HG02981 (cell line): ENCODE data around the gene KANK3.

Source experiments
- ATAC-seq: cut with Tn5 transposase; IDR thresholded peaks from one replicate; pipeline ENCODE4 v1.9.1; 2021; ENCODE audit warnings: mild to moderate bottlenecking, moderate library complexity; ENCODE audit not compliant: unreplicated experiment

The KANK3 gene

DNA sequence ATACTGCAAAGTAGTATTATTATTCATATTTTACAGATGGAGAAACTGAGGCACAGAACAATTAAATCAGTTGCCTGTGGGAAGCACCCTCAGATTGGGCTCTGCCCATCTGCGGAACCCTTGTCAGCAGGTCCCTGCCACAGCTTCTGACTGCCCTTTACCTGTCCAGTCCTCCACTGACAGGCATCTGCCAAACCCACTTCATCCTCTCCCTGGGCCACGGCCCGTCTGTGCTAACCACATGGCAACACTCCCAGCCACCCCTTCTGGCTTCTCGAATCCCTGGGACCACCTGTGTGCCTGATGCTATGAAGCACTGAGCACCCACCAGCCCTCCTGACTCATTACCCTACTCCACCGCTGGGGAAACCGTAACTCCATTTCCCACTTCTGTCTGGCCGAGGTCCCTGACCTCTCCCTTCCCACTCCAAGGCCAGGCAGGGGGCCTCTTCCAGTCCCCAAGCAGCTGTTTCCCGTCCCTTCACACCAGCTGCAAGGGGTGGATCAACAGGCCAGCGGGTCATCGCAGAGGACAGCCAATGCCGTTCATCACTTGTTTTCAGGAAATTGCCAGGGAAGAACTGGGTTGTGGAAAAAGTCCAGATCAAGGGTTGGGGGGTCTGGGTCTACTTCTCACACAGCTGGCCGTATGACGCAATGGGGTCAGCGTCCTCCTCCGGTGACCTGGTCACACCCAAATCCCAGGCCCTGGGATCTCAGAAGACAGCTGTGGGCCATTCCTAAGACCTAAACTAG is 2.5 kb downstream of the KANK3 start:
- no peak for ATAC-seq

DNA sequence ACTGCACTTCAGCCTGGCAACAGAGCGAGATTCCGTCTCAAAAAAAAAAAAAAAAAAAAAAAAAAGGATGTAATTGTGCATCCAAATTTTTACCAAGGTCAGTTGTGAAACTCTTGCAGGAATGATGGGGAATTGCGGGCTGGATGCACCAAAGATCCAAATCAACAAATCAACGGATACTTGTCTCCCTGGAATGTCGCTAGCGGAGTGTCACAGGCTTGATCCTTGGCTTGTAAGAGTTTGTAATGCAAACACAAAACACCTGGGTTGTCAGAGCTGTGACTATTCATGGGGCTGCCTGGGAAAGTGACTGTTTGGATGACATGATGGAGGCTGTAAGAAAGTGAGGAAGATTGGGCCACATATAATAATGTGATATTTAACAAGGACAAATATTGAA is 4.2 kb downstream of the KANK3 start:
- ATAC-seq, result no peak

DNA sequence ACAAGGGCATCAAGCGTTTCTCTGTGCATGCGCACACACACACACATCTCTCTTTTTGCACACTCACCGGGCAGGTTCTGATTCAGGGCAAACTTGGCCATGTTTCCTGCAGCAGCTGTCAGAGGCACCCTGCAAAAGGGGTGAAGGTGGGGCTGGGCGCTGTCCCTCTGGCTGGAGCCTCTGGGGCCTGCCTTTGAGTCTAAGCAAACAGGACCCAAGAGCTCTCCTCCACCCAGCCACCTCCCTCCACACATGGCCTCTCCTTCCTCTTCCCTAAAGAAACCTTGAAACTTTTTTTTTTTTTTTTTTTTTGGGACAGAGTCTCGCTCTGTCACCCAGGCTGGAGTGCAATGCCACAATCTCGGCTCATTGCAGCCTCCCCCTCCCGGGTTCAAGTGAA is 5.3 kb downstream of the KANK3 start:
- ATAC-seq, result no peak

DNA sequence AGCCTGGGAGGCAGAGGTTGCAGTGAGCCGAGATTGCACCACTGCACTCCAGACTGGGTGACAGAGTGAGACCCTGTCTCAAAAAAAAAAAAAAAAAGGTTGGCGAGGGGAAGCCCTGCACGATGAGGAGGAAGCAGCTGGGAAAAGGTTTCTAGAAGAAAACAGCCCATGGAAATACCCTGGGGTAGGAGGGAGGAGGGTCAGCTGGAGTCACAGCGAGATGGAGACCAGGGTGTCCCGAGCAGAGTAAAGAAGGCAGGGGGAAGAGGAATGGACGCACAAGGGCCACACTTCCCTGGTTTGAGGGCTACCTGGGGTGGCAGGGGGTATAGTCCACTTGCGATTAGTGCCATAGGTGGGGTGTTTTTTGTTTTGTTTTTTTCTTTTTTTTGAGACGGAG is 6.4 kb downstream of the KANK3 start:
- no peak for ATAC-seq

DNA sequence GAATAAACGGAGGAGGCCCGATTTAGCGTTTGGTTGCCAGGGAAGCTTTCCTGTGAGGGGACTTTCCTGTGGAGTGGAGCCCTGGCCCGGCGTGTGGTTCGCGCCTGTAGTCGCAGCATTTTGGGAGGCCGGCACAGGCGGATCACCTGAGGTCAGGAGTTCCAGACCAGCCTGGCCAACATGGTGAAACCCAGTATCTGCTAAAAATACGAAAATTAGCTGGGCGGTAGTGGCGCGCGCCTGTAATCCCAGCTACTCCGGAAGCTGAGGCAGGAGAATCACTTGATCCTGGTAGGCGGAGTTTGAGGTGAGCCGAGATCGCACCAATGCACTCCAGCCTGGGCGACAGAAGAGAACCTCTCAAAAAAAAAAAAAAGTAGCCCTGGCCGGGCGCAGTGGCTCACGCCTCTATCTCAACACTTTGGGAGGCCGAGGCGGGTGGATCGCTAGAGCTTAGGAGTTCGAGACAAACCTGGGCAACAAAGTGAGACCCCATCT is 6.9 kb downstream of the KANK3 start:
- no peak for ATAC-seq

DNA sequence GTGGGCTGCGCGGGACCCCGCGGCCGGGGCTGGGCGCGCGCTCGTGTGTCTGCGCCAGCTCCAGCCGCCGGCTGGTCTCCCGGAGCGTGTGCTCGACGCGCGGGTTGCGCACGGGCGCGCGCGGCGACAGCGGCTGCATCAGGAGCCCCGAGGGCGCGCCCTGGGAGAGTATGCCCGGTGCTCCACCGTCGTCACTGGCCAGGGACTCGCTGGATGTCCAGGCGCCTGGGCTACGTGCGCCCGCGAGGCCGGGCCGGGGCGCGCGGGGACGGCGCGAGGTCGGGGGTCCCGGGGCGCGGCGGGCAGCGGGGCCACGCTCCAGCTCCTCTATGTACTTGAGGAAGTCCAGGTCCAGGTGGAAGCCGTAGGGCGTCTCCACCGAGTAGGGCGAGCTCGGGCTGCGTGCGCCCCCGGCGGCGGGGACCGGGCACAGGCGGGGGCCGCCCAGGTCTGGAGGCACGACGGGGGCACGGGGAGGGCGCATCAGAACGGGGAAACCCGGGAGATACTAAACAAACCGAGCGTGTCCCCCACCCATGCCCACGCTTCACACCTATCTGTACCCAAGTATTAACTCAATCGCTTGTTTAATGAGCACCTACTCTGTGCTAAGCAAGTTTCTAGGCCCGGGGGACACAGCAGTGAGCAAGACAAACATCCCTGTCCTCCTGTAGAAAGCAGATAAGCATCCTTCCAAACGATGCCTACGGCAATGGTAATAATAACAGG is 7.6 kb downstream of the KANK3 start:
- ATAC-seq, result no peak

DNA sequence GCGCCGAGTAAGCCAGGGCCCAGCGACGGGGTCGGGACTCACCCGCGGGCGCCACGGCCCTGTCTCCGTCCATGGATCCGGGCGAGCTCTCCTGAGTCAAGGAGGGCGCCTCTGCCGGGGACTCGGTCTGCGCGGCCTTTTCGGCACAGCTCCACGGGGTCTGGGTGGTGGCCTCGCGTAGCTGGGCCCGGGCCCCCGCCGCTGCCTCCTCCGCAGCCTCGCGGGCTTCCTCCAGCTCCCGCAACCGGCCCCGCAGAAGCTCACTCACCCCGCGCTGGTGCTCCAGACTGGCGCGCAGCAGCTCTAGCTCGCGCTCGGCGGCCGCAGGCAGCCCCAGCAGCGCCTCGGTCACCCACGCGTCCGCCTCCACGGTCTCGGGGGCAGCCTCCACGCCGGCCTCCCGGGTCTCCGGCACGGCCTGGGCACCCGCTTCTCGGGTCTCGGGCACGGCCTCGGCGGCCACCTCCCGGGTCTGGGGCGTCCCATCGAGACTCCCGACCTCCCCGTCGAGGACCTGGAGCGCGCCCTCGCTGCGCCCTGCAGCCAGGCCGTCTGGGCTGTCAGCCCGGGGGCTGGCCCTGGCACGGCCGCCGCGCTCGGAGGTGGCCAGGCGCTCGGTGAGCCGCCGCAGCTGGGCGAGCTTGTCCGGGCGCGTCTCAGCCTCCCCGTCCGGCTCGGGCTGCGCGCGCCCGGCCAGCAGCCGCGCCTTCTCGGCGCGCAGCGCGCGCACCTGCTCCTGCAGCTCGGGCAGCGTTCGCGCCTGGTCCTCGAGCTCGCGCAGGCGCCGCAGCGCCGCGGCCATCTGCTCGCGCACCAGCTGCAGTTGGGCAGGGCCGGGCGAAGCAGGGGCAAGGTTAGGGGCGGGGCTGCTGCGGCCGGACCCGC is 8.4 kb downstream of the KANK3 start:
- no peak for ATAC-seq

DNA sequence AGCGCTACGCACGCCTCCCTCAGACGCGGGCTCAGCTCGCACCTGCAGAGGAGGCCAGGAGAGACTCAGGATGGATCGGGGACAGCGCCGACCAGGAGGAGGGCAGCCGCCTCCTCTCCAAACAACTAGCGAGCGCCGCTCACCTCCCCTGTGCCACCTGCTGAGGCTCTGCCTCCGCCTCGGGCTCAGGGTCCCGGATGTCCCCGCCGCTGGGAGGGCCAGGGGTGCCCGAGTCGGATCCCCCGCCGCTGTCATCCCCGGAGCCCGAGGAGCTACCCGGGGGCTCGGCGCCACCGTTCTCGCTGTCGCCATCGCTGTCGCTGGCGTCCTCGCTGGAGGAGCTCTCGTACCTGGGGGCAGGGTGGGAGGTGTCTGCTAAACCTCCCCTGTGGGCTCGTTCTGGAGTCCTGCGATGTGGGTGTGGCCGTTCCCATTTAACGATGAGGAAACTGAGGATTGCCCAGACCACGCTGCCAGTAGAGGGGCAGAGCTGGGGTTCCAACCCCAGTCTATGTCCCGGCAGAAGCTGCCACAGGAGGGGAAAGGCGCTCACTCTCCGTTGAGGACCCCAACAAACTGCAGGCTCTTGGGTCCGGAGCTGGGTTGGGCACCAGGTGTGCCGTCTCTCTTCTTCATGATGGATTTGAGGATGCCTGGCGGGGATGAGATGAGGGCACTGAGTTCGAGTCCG is 9.2 kb downstream of the KANK3 start:
- ATAC-seq, result no peak

DNA sequence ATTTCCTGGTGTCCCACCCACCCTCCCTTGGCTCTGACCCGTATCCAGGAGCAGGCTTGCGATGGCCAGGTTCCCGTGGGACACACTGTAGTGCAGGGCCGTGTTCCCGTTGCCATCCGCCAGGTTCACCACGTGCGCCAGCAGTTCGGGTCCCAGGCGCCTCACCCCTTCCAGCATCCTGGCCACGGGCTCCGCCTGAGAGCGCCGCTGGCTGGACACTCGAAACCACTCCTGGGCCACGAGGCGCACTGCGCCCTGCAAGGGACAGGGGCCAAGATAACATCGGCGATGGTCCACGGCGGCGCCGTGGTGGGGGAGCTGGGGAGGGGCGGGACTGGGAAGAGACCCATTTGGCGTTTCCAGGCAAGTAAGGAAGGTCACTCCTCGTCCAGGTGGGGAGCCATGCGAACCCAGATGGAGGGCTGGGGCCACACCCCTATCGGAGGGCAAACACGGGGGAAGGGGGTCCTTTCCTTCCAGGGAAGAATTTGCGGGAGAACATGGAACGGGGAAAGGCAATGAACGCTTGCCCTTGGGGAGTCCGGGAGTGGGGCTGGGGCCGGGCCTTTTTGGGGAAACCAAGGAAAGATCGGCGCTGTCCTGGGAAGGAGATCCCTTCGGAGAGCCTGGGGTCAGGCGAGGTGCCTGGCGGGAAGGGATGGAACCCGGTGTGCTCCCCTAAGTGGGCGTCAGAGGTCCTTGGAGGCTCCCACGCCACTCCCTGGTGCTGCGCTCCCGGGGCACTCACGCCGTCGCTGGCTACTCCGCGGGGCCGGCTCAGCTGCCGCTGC is 9.9 kb downstream of the KANK3 start:
- ATAC-seq, result no peak

DNA sequence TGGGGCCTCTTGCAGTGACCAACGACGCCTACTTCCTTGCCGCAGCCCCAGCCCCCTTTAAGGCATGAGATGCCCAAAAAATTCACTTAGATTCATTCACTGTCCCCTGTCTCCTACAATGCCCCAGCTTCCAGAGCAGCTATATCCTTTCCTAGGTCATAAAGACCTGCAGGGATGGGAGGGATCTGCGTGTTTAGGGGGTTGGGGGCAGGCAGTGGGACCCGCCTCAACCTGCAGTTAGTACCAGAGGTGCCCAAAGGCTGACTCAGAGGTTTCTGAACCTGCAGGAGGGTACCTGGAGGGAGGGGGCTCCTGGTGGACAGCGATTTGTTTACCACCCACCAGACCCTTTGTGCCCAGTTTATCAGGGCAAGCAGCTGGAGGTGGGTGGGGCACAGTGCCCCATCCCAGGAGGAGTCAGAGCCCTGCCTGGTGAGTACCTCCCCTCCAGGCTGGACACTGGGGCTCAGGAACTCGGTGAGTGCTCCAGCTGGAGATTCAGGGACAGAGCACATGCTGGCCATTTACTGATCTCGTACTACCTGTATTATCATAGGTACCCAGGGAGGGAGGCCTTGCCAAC is 11.7 kb downstream of the KANK3 start:
- no peak for ATAC-seq

DNA sequence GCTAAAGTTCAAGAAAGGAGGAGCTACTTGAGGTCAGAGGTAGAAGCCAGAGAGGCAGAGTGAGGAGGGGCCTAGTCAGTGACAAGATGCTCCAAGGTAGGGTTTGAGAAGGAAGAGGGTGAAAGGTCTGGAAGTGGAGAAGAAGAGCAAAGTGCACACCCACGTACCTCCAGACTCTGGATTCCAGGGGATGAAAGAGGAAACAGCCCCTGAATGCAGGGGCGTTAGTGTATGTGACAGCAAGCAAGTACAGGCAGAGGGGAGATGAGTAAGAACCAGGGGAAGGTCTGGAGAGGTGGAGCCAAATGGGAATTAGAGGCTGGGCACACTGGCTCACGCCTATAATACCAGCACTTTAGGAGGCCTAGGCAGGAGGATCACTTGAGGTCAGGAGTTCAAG is 13.1 kb downstream of the KANK3 start:
- no peak for ATAC-seq

DNA sequence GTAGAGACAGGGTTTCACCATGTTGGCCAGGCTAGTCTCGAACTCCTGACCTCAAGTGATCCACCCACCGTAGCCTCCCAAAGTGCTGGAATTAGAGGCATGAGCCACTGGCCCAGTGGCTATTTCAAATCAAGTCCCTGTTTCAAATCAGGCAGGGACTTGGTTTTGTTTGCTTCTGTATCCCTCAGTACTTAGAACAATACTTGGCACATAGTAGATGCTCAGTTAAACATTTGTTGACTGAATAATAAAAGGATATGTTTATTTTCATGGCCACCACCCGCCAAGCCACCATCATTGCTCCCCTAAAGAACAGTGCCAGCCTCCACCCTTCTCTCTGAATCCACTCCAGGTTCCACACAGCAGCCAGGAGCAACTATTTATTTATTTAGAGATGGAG is 17.6 kb downstream of the KANK3 start:
- ATAC-seq, result no peak

DNA sequence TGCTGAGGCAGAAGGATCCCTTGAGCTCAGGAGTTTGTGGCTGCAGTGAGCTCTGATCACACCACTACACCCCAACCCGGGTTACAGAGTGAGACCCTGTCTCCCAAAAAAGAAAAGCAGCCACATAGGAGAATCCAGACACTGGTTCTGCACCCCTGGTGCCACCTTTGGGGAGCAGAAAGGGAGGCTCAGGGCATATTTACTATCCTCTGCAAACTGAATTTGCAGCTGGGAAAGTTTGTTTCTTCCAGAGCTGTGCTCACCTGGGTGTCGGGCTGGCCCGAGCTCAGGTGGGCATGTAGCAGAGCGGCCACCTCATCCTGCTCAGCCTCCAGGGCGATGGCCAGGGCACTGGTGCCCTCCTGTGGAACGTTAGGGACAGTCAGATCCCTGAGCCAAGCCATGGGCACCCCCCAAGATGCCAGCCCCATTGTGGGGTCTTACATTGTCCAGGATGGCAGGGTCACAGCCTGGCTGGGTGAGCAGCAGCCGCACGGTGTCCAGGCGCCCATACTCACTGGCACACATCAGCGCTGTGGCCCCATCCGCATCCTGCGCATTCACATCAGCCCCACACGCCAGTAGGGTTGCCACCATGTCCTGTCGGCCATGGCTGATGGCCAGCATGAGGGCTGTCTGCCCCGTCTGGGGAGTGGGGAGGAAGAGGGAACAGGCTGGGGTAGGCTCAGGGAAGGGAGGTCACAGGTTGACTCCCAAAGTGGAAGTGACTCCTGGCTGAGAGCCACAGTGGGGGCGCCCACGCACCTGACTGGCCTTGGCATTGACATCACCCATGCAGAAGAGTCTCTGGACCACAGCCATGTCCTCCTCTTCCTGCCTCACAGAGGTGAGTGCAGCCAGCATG is 18.6 kb downstream of the KANK3 start:
- no peak for ATAC-seq

DNA sequence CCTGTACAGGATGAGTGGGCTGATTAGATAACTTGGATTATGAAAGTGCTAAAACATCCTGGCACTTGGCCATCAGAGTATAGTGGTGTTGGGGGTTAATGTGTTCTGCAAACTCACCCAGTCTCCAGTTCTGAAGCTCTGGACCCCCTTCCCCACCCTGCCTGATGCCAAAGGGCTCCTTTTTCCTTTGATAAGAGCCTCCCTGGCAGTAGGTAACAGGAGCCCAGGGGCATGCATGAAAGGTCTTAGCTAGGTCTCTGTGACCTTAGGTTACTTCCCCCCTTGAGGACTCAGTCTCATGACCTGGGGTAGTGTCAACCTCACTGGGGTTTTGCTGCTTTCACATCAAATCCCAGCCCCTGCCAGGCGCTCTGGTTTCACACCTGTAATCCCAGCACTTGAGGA is 19.3 kb downstream of the KANK3 start:
- ATAC-seq, result no peak

DNA sequence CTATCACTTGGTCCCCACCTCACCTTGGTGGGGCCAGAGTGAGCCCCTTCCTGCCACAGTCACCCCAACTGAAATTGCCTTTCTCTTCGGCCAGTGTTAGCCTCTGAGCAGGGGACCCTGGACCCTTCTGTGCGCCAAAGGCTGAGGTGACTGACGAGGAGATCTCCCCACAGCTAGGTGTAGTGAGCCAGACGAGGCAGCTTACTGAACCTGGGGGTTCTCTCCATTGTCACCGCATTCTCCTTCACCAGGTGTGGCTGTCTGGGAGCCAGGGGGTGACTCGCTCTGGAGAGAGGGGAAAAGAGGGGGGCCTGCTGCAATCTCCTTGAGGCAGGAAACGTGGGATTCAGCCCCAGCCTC is 20.4 kb downstream of the KANK3 start:
- ATAC-seq, result no peak

DNA sequence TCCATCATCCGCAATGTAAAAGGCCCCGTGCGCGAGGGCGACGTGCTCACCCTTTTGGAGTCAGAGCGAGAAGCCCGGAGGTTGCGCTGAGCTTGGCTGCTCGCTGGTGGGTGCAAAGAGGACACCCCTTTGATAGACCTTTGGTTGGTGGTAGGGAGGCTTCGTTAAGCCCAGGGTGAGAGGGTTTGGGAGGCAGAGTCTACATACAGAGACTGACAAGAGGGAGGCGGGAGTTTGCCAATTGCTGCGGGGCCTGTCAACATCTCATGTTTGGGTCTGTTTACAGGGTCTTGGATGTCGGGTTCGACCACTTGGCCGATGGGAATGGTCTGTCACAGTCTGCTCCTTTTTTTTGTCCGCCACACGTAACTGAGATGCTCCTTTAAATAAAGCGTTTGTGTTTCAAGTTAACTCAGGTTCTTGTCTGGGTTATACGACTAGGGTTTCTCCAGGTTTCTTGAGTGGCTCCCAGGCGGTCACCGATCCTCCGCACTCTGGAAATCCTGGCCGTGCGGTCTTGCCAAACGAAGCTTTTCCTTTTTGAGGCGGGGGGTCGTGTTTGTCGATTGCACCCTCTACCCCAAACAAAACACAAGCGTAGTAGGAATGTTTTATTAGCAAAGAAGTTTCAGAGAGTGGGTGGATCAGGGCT is 20.9 kb downstream of the KANK3 start:
- ATAC-seq, result no peak

DNA sequence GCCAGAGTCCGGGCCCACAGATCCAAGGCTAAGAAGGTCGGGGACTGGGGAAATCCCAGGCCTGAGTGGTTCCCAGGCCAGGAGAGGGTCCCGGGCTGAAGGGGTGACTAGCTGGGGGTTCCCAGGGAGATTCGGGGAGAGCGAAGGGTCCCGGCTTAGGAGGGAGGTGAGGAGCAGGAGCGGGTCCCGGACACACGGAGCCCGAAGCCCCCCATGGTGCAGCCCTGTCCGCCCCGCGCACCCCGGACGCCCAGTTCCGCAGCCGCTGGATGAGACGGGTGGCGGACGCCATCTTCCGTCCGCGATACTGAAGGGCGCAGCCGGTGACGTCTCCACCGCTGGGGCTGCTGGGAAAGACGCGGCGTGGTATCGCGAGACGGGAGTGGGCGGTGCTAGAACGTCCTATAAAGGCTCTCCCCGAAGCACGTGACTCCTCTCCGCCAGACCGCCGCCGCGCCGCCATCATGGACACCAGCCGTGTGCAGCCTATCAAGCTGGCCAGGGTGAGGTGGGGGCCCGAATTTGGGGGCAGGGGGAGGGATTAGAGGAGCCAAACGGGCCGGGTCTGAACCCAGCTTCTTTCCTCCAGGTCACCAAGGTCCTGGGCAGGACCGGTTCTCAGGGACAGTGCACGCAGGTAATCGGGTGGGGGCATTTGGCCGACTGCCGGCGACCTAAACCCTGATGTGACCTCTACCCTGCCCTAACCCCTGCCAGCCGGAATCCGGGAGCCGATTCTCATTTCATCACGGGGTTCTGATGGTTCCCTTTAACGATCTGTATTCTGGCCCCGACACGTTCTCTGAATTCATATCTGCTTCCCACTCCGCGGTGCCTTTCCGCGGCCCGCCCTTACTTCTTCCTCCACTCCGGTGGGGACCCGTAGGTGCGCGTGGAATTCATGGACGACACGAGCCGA is 21.7 kb downstream of the KANK3 start, which contains the start of the genes NDUFA7 and RPS28:
TSS of gene NDUFA7 (minus strand) at position 309 of the 919 bp plus-strand sequence. CDS start at position 292, 17 bp downstream.
TSS of gene RPS28 (plus strand) at position 430 of the 919 bp plus-strand sequence. CDS start at position 465, 35 bp downstream.
- ATAC-seq, result peak; percentile 87
